HG02938 (cell line): ENCODE data around the gene BTBD1.
A peak's percentile ranks its signal among the peaks of the same experiment; 100 is the strongest.
"Not testable (repeated sequence)": the region's sequence is repeated elsewhere in the genome, so short reads cannot be mapped to it uniquely, and the experiment has no call there.

Experiments
- ATAC-seq: cut with Tn5 transposase; IDR thresholded peaks from one replicate; pipeline ENCODE4 v1.9.1; 2021; ENCODE audit warnings: mild to moderate bottlenecking, moderate library complexity; ENCODE audit not compliant: unreplicated experiment

BTBD1 gene

DNA sequence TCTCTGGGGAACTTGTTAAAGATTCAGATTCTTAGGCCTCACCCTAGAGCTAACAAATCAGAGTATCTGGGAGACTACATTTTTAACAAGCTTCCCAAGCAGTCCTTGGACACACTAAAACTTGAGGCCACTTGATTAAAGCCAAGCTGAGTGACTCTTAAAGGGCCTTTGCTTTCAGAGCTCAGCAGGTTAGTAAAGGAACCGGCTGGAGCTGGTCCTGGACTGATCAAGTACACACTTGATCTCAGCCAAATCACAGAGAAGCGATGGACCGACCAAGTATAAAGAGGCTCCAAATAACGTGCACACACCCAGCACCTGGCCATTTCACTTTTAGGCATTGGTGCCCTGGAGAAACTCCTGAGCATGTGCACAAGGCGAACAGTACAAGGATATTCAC is 27.5 kb upstream of the BTBD1 start:
- no peak for ATAC-seq

DNA sequence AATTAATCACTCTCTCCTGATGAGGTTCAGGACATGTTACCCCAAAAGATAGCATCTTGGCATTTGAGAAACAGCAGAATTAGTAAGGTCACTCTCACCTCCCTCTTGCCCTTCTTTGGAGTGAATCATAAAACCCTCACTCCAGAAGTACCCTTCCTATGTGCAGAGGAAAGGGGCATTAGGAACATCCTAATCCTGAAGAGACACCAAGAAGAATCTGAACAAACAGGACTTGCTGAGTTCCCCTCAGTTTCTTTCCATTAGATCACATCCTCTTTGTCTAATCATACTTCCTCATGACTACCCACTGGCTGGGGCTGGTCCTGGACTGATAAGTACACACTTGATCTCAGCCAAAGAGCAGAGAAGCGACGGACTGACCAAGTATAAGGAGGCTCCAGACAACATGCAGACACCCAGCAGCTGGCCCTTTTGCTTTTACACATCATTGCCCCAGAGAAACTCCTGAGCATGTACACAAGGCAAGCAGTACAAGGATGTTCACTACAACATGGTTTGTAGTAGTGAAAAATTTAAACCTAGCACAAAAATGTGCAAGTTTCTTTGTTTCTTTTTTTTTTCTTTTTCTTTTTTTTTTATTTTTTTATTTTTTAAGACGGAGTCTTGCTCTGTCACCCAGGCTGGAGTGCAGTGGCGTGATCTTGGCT is 25.4 kb upstream of the BTBD1 start:
- peak; percentile 91 for ATAC-seq

- ATAC-seq, result peak; percentile 32
Measured at GRCh38 chr15:83091965-83092308, 24.9 kb upstream of the BTBD1 start.

DNA sequence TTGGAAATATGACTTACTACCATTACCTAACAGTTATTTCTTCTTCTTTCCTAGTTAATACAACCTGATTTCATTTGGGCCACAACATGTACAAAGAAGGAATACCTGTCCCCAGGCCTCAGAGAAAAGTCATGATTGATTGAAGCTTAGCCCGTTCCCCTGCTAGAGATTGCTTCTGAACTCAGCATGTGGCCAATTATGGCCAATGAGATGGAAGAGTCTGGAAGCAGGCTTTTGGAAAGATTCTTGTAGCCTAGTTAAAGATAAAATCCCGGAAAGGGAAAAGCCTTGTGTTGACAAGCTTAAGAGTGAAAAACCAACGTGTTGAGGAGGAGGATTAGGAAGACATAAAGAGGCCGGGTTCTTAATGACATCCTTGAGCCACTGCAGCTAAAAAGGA is 23.4 kb upstream of the BTBD1 start:
- ATAC-seq, result no peak

- ATAC-seq, result no peak
Measured at GRCh38 chr15:83088876-83089275, 21.8 kb upstream of the BTBD1 start.

DNA sequence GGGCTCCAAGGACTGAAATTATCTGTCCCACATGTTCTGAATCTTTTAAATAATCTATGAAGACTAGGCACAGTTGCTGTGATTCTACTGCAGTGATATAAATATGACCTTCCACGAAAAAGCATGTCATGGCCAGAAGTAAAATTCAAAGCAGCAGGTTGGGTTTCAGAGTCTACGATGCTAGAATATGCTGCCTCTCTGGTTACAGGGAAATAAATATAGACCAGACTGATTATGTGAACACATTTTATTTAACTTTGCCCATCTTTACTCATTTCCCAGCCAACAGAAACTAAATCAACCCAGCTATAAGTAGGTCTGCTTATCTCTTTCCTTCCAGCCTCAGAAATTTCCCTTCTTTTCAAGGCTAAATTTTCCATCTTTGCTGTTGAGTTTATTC is 20.5 kb upstream of the BTBD1 start:
- no peak for ATAC-seq

GRCh38 chr15:83085864-83086552 is 19.0 kb upstream of the BTBD1 start:
- not testable (repeated sequence) for ATAC-seq

DNA sequence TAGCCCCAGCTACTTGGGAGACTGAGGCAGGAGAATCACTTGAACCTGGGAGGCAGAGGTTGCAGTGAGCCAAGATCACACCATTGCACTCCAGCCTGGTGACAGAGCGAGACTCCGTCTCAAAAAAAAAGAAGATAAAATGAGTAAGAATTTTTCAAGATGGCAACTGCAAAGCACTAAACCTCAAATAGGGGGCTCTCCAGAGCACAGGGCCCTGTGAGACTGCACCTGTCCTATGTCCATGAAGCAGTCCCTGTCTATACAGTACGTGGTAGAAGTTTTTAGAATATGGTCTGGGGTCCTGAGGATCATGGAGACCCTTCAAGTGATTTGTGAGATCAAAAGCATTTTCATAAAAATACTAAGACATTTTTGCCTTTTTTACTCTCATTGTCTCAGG is 18.4 kb upstream of the BTBD1 start:
- not testable (repeated sequence) for ATAC-seq

DNA sequence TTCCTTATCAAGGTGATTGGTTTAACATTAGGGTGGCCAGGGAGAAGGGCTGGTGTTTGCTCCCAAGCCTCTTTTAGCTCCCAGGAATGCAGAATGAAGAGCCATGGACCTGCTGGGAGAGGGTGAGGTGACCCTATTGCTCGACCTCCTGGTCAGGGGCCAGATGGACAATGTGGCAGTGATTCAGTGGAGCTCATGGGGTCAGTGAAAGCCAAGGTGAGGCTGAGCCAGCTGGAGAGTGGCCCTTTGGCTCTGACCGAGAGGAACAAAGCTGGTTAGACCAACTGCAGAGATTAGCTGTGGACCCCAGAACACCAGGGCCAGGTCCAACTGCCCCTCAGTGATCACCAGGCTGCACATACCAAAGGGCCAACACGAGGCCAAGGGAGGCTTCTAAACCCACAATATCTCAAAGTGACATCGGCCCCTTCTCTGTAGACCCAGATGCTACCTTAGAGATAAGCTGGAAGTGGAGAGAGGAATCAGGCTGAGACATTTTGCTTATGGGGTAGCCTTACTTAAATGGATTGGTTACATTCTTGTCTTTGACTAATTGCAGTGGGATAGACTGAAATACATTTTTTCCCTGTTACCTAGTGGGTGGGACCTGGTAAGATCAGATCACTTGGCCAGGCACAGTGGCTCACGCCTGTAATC is 15.8 kb upstream of the BTBD1 start:
- no peak for ATAC-seq

DNA sequence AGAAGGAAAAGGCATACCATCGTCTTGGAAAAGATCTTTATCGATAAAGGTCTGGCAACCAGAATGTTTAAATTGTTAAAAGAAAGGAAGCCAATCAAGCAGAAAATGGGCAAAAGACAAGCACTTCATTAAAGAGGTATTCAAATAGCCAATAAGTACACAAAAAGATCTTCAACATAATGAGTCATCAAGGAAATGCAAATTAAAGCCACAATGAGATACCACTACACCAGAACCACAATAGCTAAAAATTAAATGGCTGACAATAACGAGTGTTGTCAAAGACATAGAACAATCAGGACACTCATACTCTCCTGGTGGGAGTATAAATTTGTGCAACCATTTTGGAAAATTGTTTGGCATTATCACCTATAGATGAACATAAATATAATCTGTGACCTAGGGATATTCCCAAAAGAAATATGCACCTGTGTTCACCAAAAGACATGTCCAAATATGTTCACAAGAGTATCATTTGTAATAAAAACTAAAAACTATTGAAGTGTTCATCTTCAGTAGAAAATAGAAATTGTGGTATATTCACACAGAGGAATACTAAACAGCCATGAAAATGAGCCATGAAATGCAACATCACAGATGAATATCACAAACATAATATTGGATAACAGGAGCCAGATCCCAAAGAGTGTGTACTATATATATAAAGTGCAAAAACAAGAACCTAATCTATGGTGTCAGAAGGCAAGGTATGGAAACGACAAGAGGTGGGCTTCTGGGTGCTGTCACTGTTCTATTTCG is 14.4 kb upstream of the BTBD1 start:
- ATAC-seq, result no peak

DNA sequence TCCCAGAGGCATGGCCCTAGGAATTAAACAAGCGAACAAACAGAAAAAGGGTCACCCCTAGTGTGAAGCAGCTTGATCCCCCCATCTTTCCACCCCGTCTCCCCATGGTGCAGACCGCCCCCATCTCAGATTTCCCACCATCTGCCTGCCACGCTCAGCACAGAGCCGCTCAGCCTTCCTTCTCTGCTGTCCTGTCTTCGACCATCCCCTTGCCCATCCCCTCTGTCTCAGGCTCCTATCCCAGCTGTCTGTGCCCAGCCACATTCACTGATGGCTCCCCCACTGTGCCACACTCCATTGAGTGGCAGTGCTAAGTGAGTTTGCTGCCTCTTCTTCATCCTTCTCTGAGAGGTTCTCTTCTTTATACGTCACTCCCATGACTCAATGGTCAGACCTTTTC is 11.7 kb upstream of the BTBD1 start:
- no peak for ATAC-seq

- no peak for ATAC-seq
Measured at GRCh38 chr15:83077491-83078230, 10.6 kb upstream of the BTBD1 start.

- not testable (repeated sequence) for ATAC-seq
Measured at GRCh38 chr15:83069211-83069642, 2.2 kb upstream of the BTBD1 start.

DNA sequence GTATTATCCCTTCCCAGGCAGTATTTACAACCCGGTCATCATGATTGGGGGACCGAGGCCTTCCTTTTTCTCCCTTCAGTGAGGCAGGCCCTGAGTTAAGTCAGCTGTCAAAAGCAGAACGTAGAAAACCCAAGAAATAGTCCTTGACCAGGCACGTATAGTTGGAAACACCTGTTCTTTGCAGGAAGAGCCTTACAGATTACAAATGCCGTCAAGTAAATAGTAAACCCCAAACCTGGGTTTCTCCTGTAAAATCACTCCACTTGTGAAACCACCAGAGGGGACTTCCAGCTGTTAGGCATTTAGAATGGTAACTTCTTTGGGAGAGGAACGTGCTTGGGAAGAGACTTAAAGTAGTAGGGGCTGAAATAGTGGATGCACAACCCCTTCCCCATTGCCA is 1.0 kb upstream of the BTBD1 start:
- no peak for ATAC-seq

DNA sequence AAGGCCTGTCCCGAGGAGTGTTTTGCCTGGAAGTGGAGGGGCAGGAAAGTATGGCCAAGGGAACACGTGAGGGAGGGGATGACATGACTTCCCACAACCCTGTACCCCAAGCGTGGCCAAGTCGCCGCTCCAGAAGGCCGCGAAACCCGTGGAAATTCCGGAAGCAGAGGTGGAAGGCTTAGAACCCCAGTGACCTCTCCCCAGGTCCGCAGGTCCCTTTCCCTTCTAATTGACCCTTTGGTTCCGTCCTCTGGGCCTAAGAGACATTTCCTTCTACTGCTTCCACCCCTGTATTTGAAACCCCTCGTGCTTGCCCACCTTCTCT is 548 bp upstream of the BTBD1 start:
- ATAC-seq, result no peak

- no peak for ATAC-seq
Measured at GRCh38 chr15:83066034-83066733, 868 bp downstream of the BTBD1 start.

GRCh38 chr15:83065431-83065830 is 1.6 kb downstream of the BTBD1 start:
- ATAC-seq, result no peak

- no peak for ATAC-seq
Measured at GRCh38 chr15:83064859-83065258, 2.2 kb downstream of the BTBD1 start.

- no peak for ATAC-seq
Measured at GRCh38 chr15:83063551-83063950, 3.5 kb downstream of the BTBD1 start.

GRCh38 chr15:83062768-83063180 is 4.3 kb downstream of the BTBD1 start:
- ATAC-seq, result peak; percentile 36
